Heart left ventricle (tissue), 13 donors: Measurements from ENCODE around the gene LARP4B.

Experiments used
- CTCF ChIP-seq, 12 donors: fragments of 200-600 bp; sonication (generic) in 4 of 12; IDR thresholded peaks; one replicate each; pipeline versions ENCODE4 v1.5.0 to v1.8.0; 2018 to 2022; ENCODE audit warnings: antibody characterized with exemption in 12 of 12, mild to moderate bottlenecking in 5 of 12
- POLR2A ChIP-seq, 2 donors: fragments of 450-650 bp; IDR thresholded peaks; one replicate each; pipeline ENCODE4 v1.6.1; 2017; ENCODE audit warnings: antibody characterized with exemption in 2 of 2, mild to moderate bottlenecking in 2 of 2, moderate library complexity in 2 of 2
- donor health status: ischemic (EF 13 %, LVEDD 7.1; RV severe dilation, severe dysfunction).
- donor health status: DM: no; HTN: yes; CAD: no.
- donor health status: DM: no; HTN: no; CAD: no.
- donor health status: ischemic (EF 25% LVEDD 6.9; RV normal size, moderate dysfunction).
- donor health status: ischemic (EF 25% LVEDD 5.7; RV mildly dilated, moderate dysfunction).
- donor health status: ischemic (EF 35%, LVEDD 5.7; RV mildly dilated, moderate dysfunction).
- donor health status: nonischemic (EF 11% LVEDD 7.7; RV severe dilation, severe dysfunction).
- donor health status: DM: yes; HTN: yes; CAD: no.
- donor health status: PGD.
- donor health status: ischemic (EF 29% LVEDD 5.4; RV normal size, mild dysfunction).
- donor health status: nonischemic (EF 23%, LVEDD 6.1; RV moderate dilation, normal function).

- TF ChIP-seq CTCF (IDR thresholded peaks at IDR 0.05) (no peak), POLR2A (IDR thresholded peaks at IDR 0.05) (no peak)
Measured at GRCh38 chr10:856416-857157, 74.9 kb downstream of the LARP4B start.
